ENCODE data around the gene CD40. TPM values are rescaled to one million over a fixed set of nuclear protein-coding genes. Genes with fewer than 3 reads are reported as not detected.

Gene CD40
- polyA plus RNA-seq, 3 donors: 14.4 to 26.1 (median 18.8) TPM

DNA sequence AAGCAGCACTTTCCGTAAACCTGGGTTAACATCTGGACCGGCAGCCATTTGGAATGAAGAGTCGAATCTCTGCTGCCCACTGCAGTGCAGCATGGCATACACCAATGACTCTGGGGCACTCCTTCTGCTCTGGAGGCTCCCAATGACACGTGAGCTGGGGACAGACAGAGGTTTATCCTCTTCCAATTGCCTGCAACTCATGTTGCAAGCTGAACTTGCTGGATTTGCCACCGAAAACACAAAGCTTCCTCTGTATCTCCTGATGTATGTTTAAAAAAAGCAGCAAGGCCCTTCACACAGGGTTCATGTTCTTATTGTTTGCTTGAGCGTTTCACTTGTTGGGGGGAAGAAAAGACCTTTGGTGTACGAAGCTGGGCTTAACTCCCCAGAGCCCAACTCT lies 39.2 kb upstream of the CD40 start:
- peaks cover 5 to 15% of the 10 kb centered on the region in 2 donors for H3K4me1 ChIP-seq (ENCODE audit: control insufficient read depth in 1 of 2, insufficient read depth in 2 of 2, low read length in 2 of 2)
- Mint-ChIP-seq H3K27me3 (ENCODE audit: low read depth in 3 of 3) (no peaks in the 10 kb centered on the region), H3K36me3 (peaks cover 47 to 52% of the 10 kb centered on the region in 2 donors), H3K4me1 (peaks cover 24% of the 10 kb centered on the region), H3K4me3 (no peak overlapping the region), H3K27ac (no peak overlapping the region), H3K9me3 (no peaks in the 10 kb centered on the region)
- H3K9me3 ChIP-seq (replicated peaks in 1 of 2; ENCODE audit: control insufficient read depth in 1 of 2, insufficient read depth in 1 of 2, low read length in 2 of 2): no peaks in the 10 kb centered on the region
- no peak overlapping the region for H3K27ac ChIP-seq (ENCODE audit: low read depth in 1 of 2, low read length in 2 of 2)
- intact Hi-C loops (cut with micrococcal nuclease): no loop called here
- no peak overlapping the region for H3K4me2 ChIP-seq (replicated peaks; ENCODE audit: extremely low read depth, low read length, poor library complexity, severe bottlenecking)
- no peak overlapping the region for H3K4me3 ChIP-seq (replicated peaks in 1 of 3; ENCODE audit: low read depth in 2 of 3, low read length in 3 of 3)
- H2AFZ ChIP-seq (ENCODE audit: insufficient read depth, low read depth, low read length, poor library complexity, severe bottlenecking): no peak overlapping the region
- H3K9ac ChIP-seq (ENCODE audit: insufficient read depth, low read length, poor library complexity, severe bottlenecking): no peak overlapping the region
- H4K20me1 ChIP-seq (ENCODE audit: insufficient read depth, low read length): peaks cover 100% of the 10 kb centered on the region
- 98% methylated on average over 5 of the region's 7 CpGs for WGBS (ENCODE audit: insufficient coverage)
- peaks cover 48 to 56% of the 10 kb centered on the region in 2 donors for H3K36me3 ChIP-seq (replicated peaks in 1 of 2; ENCODE audit: control insufficient read depth in 1 of 2, insufficient read depth in 2 of 2, low read length in 2 of 2)
- H3K27me3 ChIP-seq (ENCODE audit: control insufficient read depth in 2 of 2, insufficient read depth in 2 of 2, low read length in 2 of 2): no peaks in the 10 kb centered on the region
- TF ChIP-seq, protein P1, sequence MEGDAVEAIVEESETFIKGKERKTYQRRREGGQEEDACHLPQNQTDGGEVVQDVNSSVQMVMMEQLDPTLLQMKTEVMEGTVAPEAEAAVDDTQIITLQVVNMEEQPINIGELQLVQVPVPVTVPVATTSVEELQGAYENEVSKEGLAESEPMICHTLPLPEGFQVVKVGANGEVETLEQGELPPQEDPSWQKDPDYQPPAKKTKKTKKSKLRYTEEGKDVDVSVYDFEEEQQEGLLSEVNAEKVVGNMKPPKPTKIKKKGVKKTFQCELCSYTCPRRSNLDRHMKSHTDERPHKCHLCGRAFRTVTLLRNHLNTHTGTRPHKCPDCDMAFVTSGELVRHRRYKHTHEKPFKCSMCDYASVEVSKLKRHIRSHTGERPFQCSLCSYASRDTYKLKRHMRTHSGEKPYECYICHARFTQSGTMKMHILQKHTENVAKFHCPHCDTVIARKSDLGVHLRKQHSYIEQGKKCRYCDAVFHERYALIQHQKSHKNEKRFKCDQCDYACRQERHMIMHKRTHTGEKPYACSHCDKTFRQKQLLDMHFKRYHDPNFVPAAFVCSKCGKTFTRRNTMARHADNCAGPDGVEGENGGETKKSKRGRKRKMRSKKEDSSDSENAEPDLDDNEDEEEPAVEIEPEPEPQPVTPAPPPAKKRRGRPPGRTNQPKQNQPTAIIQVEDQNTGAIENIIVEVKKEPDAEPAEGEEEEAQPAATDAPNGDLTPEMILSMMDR (IDR thresholded peaks at IDR 0.05): no peak
- DNase-seq: no peak
- peaks cover 63% of the 10 kb centered on the region for H3K79me2 ChIP-seq (ENCODE audit: insufficient read depth, low read length)

DNA sequence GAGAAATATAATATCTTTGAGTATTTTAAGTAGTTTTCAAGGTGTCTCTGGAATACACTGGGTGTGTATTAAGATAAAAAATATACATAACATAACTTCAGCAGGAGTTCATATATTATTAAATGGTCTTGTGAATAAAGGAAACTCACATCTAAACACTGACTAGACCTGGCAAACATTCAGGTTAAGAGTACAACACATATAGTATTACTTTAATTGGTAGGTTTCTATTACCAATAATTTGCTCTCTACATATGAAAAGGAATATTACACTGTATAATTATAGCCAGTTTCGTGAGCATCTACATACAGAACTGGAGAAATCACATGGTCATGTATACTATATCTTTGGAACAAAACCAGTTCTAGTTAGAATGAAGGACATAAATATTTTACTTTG lies 37.0 kb upstream of the CD40 start:
- Histone ChIP-seq H2AFZ (ENCODE audit: insufficient read depth, low read depth, low read length, poor library complexity, severe bottlenecking) (no peak overlapping the region), H3K79me2 (ENCODE audit: insufficient read depth, low read length) (peaks cover 85% of the 10 kb centered on the region), H4K20me1 (ENCODE audit: insufficient read depth, low read length) (peaks cover 100% of the 10 kb centered on the region), H3K4me2 (replicated peaks; ENCODE audit: extremely low read depth, low read length, poor library complexity, severe bottlenecking) (no peak overlapping the region), H3K9ac (ENCODE audit: insufficient read depth, low read length, poor library complexity, severe bottlenecking) (no peak overlapping the region), H3K27me3 (ENCODE audit: control insufficient read depth in 2 of 2, insufficient read depth in 2 of 2, low read length in 2 of 2) (no peaks in the 10 kb centered on the region), H3K27ac (ENCODE audit: low read depth in 1 of 2, low read length in 2 of 2) (no peak overlapping the region), H3K4me3 (replicated peaks in 1 of 3; ENCODE audit: low read depth in 2 of 3, low read length in 3 of 3) (no peak overlapping the region), H3K36me3 (replicated peaks in 1 of 2; ENCODE audit: control insufficient read depth in 1 of 2, insufficient read depth in 2 of 2, low read length in 2 of 2) (peaks cover 29 to 35% of the 10 kb centered on the region in 2 donors), H3K9me3 (replicated peaks in 1 of 2; ENCODE audit: control insufficient read depth in 1 of 2, insufficient read depth in 1 of 2, low read length in 2 of 2) (no peaks in the 10 kb centered on the region), H3K4me1 (ENCODE audit: control insufficient read depth in 1 of 2, insufficient read depth in 2 of 2, low read length in 2 of 2) (peaks cover 14 to 27% of the 10 kb centered on the region in 2 donors)
- Mint-ChIP-seq H3K27me3 (ENCODE audit: low read depth in 3 of 3) (no peaks in the 10 kb centered on the region), H3K9me3 (no peaks in the 10 kb centered on the region), H3K27ac (no peak overlapping the region), H3K4me3 (no peak overlapping the region), H3K36me3 (peaks cover 34 to 37% of the 10 kb centered on the region in 2 donors), H3K4me1 (peaks cover 44% of the 10 kb centered on the region)
- TF ChIP-seq, protein P1 (IDR thresholded peaks at IDR 0.05): no peak
- no CpG with 5 or more reads among the region's 1 CpG for WGBS (ENCODE audit: insufficient coverage)
- no peak for DNase-seq
- intact Hi-C loops (cut with micrococcal nuclease): loop anchor here in 1 of 2 donors (10.0 kb wide), 1 partner anchor 96 kb away; no protein-coding TSS in a partner anchor

All from CD14-positive monocyte (primary cell).